H1 (cell line): ENCODE results near the gene CRYGB. TPM values are rescaled to one million over a fixed set of nuclear protein-coding genes. Genes with fewer than 3 reads are reported as not detected.
A peak's percentile ranks its signal among the peaks of the same experiment; 100 is the strongest.

ENCODE experiments used
- CTCF ChIA-PET: fragments of 300-600 bp; sonication (Branson Sonifier 250); formaldehyde crosslinking; loops from one replicate; lab custom pipeline; 2021; ENCODE audit not compliant: partially characterized antibody; lab: Charles Lee
- POLR2A ChIA-PET: fragments of 300-600 bp; sonication (Branson Sonifier 250); formaldehyde crosslinking; loops from one replicate; lab custom pipeline; 2021; ENCODE audit warnings: inconsistent platforms; ENCODE audit not compliant: partially characterized antibody; lab: Charles Lee
- DNase-seq, 2 experiments: peaks; one replicate each; pipeline versions ENCODE4 v3.0.0 to v3.0.0-alpha.2; 2010 to 2022; ENCODE audit warnings: low spot score in 2 of 2, low read depth in 1 of 2, mixed read lengths in 1 of 2
- FAIRE-seq: peaks from 2 replicates; lab custom pipeline; 2011; peaks lifted over from hg19 to GRCh38; lab: Jason Lieb, UNC
- H2AFZ ChIP-seq: 2 replicates; pipeline ENCODE4 v1.8.1; 2012; ENCODE audit warnings: low read length, inconsistent platforms
- H2AK5ac ChIP-seq: 2 replicates; pipeline ENCODE4 v1.6.1; 2013; ENCODE audit warnings: low read depth, low read length
- H2BK120ac ChIP-seq: replicated peaks from 2 replicates; pipeline ENCODE3; 2013; ENCODE audit warnings: low read depth, low read length, inconsistent platforms
- H2BK12ac ChIP-seq: 2 replicates; pipeline ENCODE4 v1.6.1; 2013; ENCODE audit warnings: low read depth, low read length
- H2BK15ac ChIP-seq: 2 replicates; pipeline ENCODE4 v1.6.1; 2013; ENCODE audit warnings: low read length
- H2BK20ac ChIP-seq: 2 replicates; pipeline ENCODE4 v1.6.1; 2013; ENCODE audit warnings: low read length
- H2BK5ac ChIP-seq: 2 replicates; pipeline ENCODE4 v1.6.1; 2013; ENCODE audit warnings: low read depth, low read length
- H3K14ac ChIP-seq: 2 replicates; pipeline ENCODE4 v1.6.1; 2013; ENCODE audit warnings: inconsistent platforms; ENCODE audit not compliant: insufficient read length
- H3K18ac ChIP-seq: 2 replicates; pipeline ENCODE4 v1.6.1; 2013; ENCODE audit warnings: low read length; ENCODE audit errors: extremely low read depth
- H3K23ac ChIP-seq: 2 replicates; pipeline ENCODE4 v1.6.1; 2013; ENCODE audit warnings: inconsistent platforms; ENCODE audit not compliant: insufficient read length
- H3K23me2 ChIP-seq: 2 replicates; pipeline ENCODE4 v1.6.1; 2013; ENCODE audit warnings: low read depth, low read length
- H3K27ac ChIP-seq: 2 replicates; pipeline ENCODE4 v1.6.1; 2011; ENCODE audit warnings: low read depth, low read length, inconsistent platforms
- H3K27me3 ChIP-seq, 4 experiments: replicated peaks in 1 of 4; 1 replicate in 1 of 4; 2 replicates in 3 of 4; pipeline versions ENCODE4 v1.6.1 to v1.8.1; 2011 to 2013; ENCODE audit warnings: low read length in 3 of 4, mild to moderate bottlenecking in 3 of 4, inconsistent platforms in 2 of 4, mixed read lengths in 2 of 4, moderate library complexity in 1 of 4; ENCODE audit not compliant: control insufficient read depth in 3 of 4, insufficient read depth in 3 of 4; ENCODE audit errors: extremely low read depth in 1 of 4
- H3K36me3 ChIP-seq, 4 experiments: 2 replicates each; pipeline versions ENCODE4 v1.6.1 to v1.8.1; 2011 to 2013; ENCODE audit warnings: mild to moderate bottlenecking in 4 of 4, low read length in 3 of 4, moderate library complexity in 2 of 4, control low read depth in 1 of 4, inconsistent platforms in 1 of 4; ENCODE audit not compliant: insufficient read depth in 4 of 4, control insufficient read depth in 2 of 4
- H3K4ac ChIP-seq: replicated peaks from 2 replicates; pipeline ENCODE3; 2013; ENCODE audit warnings: low read length, low read depth, mixed read lengths, inconsistent platforms; ENCODE audit not compliant: insufficient read length
- H3K4me1 ChIP-seq, 4 experiments: replicated peaks in 1 of 4; 1 replicate in 1 of 4; 2 replicates in 3 of 4; pipeline versions ENCODE4 v1.6.1 to v1.8.1; 2011 to 2013; ENCODE audit warnings: low read length in 3 of 4, inconsistent platforms in 2 of 4, mixed read lengths in 1 of 4; ENCODE audit not compliant: insufficient read depth in 4 of 4, control insufficient read depth in 3 of 4
- H3K4me2 ChIP-seq, 2 experiments: 2 replicates each; pipeline versions ENCODE4 v1.6.1 to v1.8.1; 2011 to 2013; ENCODE audit warnings: low read depth in 2 of 2, low read length in 2 of 2, control low read depth in 1 of 2, inconsistent platforms in 1 of 2, mild to moderate bottlenecking in 1 of 2; ENCODE audit not compliant: insufficient read depth in 1 of 2
- H3K4me3 ChIP-seq, 4 experiments: fragments of 200-600, 300-600 bp in 1 of 4; sonication (generic), shearing (Covaris generic), sonication (Bioruptor Twin) in 1 of 4; 2 replicates each; pipeline versions ENCODE4 v1.5.1 to v1.8.1; 2011 to 2016; ENCODE audit warnings: low read length in 4 of 4, low read depth in 3 of 4, control low read depth in 2 of 4, inconsistent platforms in 2 of 4, mild to moderate bottlenecking in 2 of 4, mixed read lengths in 1 of 4, moderate library complexity in 1 of 4; ENCODE audit not compliant: insufficient read depth in 2 of 4; ENCODE audit errors: extremely low read depth in 1 of 4
- H3K56ac ChIP-seq: replicated peaks from 2 replicates; pipeline ENCODE3; 2013; ENCODE audit warnings: low read depth, mild to moderate bottlenecking, mixed read lengths, low read length, inconsistent platforms; ENCODE audit not compliant: insufficient read length
- H3K79me1 ChIP-seq: 2 replicates; pipeline ENCODE4 v1.6.1; 2013; ENCODE audit warnings: low read depth, low read length, control low read depth
- H3K79me2 ChIP-seq, 2 experiments: 2 replicates each; pipeline versions ENCODE4 v1.6.1 to v1.8.1; 2012 to 2013; ENCODE audit warnings: low read length in 2 of 2, mild to moderate bottlenecking in 2 of 2, inconsistent platforms in 1 of 2; ENCODE audit not compliant: insufficient read depth in 2 of 2, control insufficient read depth in 1 of 2
- H3K9ac ChIP-seq, 4 experiments: replicated peaks in 1 of 4; 1 replicate in 1 of 4; 2 replicates in 3 of 4; pipeline versions ENCODE4 v1.6.1 to v1.8.1; 2011 to 2013; ENCODE audit warnings: low read depth in 3 of 4, low read length in 3 of 4, control low read depth in 2 of 4, mild to moderate bottlenecking in 2 of 4, moderate library complexity in 2 of 4, inconsistent platforms in 1 of 4; ENCODE audit errors: extremely low read depth in 1 of 4
- H3K9me3 ChIP-seq, 2 experiments: 2 replicates each; pipeline versions ENCODE4 v1.6.1 to v1.8.1; 2012 to 2013; ENCODE audit warnings: mild to moderate bottlenecking in 2 of 2, moderate library complexity in 2 of 2, control low read depth in 1 of 2, inconsistent platforms in 1 of 2, low read depth in 1 of 2, low read length in 1 of 2, mixed read lengths in 1 of 2; ENCODE audit not compliant: insufficient read depth in 2 of 2
- H4K20me1 ChIP-seq, 2 experiments: replicated peaks in 1 of 2; 2 replicates each; pipeline versions ENCODE3 to v1.8.1; 2011 to 2013; ENCODE audit warnings: inconsistent platforms in 2 of 2, low read length in 2 of 2, mild to moderate bottlenecking in 1 of 2; ENCODE audit not compliant: insufficient read depth in 2 of 2, control insufficient read depth in 1 of 2
- H4K5ac ChIP-seq: 2 replicates; pipeline ENCODE4 v1.6.1; 2013; ENCODE audit warnings: low read length, low read depth, mixed read lengths, inconsistent platforms; ENCODE audit not compliant: insufficient read length
- H4K8ac ChIP-seq: 2 replicates; pipeline ENCODE4 v1.8.0; 2013; ENCODE audit warnings: mild to moderate bottlenecking, moderate library complexity, low read length, inconsistent platforms; ENCODE audit not compliant: insufficient read depth; ENCODE audit errors: extremely low read depth
- H4K91ac ChIP-seq: replicated peaks from 2 replicates; pipeline ENCODE3; 2013; ENCODE audit warnings: low read length, mixed read lengths, inconsistent platforms; ENCODE audit not compliant: insufficient read length
- ASH2L ChIP-seq: fragments of 200-600, 300-600 bp; sonication (generic); IDR thresholded peaks from one replicate; pipeline ENCODE4 v1.7.1; 2017; ENCODE audit warnings: low read length
- BACH1 ChIP-seq: IDR thresholded peaks from 2 replicates; pipeline ENCODE4 v1.6.1; 2012; ENCODE audit warnings: low read length, improper control_type of control experiment
- BCL11A ChIP-seq, 2 experiments: IDR thresholded peaks; one replicate each; pipeline ENCODE4 v1.6.1; 2011; ENCODE audit warnings: low read depth in 2 of 2, low read length in 2 of 2, mild to moderate bottlenecking in 2 of 2
- CREB1 ChIP-seq: IDR thresholded peaks from 2 replicates; pipeline ENCODE4 v1.6.1; 2012; ENCODE audit warnings: inconsistent platforms
- EGR1 ChIP-seq: IDR thresholded peaks from 2 replicates; pipeline ENCODE4 v1.6.1; 2011; ENCODE audit warnings: low read depth, low read length, borderline replicate concordance
- FOSL1 ChIP-seq: IDR thresholded peaks from 2 replicates; pipeline ENCODE4 v1.6.1; 2011; ENCODE audit warnings: mild to moderate bottlenecking, low read depth, low read length, moderate library complexity; ENCODE audit not compliant: insufficient read depth
- HDAC6 ChIP-seq: IDR thresholded peaks from one replicate; pipeline ENCODE4 v1.7.1; 2012; ENCODE audit warnings: low read depth, mild to moderate bottlenecking, inconsistent platforms, low read length, moderate library complexity
- KDM4A ChIP-seq: IDR thresholded peaks from one replicate; pipeline ENCODE4 v1.7.1; 2012; ENCODE audit warnings: low read depth, mild to moderate bottlenecking, moderate library complexity, low read length, inconsistent platforms; ENCODE audit not compliant: severe bottlenecking
- KDM5A ChIP-seq: fragments of 200-600 bp; IDR thresholded peaks from 2 replicates; pipeline ENCODE4 v1.7.1; 2012; ENCODE audit warnings: mild to moderate bottlenecking, low read length, inconsistent platforms, mixed read lengths
- RAD21 ChIP-seq, 2 experiments: IDR thresholded peaks in 1 of 2; conservative IDR thresholded peaks in 1 of 2; 2 replicates each; pipeline ENCODE4 v1.6.1; 2011; ENCODE audit warnings: low read depth in 2 of 2, low read length in 2 of 2, improper control_type of control experiment in 1 of 2, inconsistent platforms in 1 of 2, mild to moderate bottlenecking in 1 of 2, moderate library complexity in 1 of 2
- RFX5 ChIP-seq: IDR thresholded peaks from 2 replicates; pipeline ENCODE4 v1.6.1; 2011; ENCODE audit warnings: low read depth, low read length, improper control_type of control experiment, borderline replicate concordance
- SP1 ChIP-seq: IDR thresholded peaks from 2 replicates; pipeline ENCODE4 v1.6.1; 2011; ENCODE audit warnings: low read depth, low read length
- TEAD4 ChIP-seq: IDR thresholded peaks from 2 replicates; pipeline ENCODE4 v1.6.1; 2012; ENCODE audit warnings: low read depth, low read length, inconsistent platforms, mixed read lengths
- WGBS, 2 experiments: shearing (Covaris generic) in 1 of 2; methylation state at CpG; one replicate each; pipeline versions ENCODE4 v1.1.6 to v1.1.7; 2013 to 2015; ENCODE audit warnings: low lambda C conversion rate in 2 of 2, mixed read lengths in 2 of 2, inconsistent platforms in 1 of 2, low coverage in 1 of 2, missing lambda C conversion rate in 1 of 2; ENCODE audit not compliant: insufficient replicate concordance in 2 of 2, insufficient coverage in 1 of 2, insufficient read length in 1 of 2; ENCODE audit errors: extremely low coverage in 1 of 2, missing lambda C conversion rate in 1 of 2; 5-methylcytosine and 5-hydroxymethylcytosine counted together
- polyA plus RNA-seq, 7 experiments: library from polyadenylated mRNA; depleted of rRNA in 3 of 7; stranded (reverse) in 5 of 7; unstranded in 2 of 7; fragments of >200 nt in 5 of 7; fragments of 200-250 nt in 2 of 7; gene quantifications; 1 replicate in 5 of 7; 2 replicates in 1 of 7; 4 replicates in 1 of 7; pipeline versions ENCODE4 v1.2.1 to v1.2.3, GENCODE V29; 2011 to 2013; ENCODE audit warnings: missing spikeins in 2 of 7, mixed read lengths in 2 of 7
- total RNA-seq: library from RNA; stranded (reverse); fragmentation: NEBNext Ultra II Directional; extraction: Animal tissue kit (Norgen Biotek cat#: 25700); gene quantifications from 2 replicates; pipeline ENCODE4 v1.2.1, GENCODE V29; 2021

CRYGB gene
- total and polyA plus RNA-seq, 2 of the 8 experiments (the other 6 are each of a cell fraction or from before 2014, with no cell fraction given): 0.38 TPM; not detected in 1

DNA sequence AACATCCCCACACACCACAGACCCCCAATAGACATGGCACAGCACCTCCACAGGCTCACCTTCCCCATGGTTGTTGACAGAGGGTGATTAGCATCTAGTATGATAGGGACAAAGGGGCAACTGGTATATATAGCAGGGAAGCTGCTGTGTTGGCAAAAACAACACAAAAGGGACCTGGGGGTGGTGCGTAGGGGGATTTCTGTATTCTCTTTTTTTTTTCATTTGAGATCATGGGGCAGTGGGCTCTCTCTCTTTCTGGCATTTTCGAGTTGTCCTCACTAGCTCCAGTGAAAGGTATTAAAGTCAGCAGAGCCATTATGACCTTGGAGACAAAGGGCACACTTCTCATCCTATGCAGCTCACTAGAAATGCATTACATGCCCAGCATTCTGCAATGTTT, 17.5 kb upstream of the CRYGB start, which contains the start of gene CRYGA:
Gene CRYGA (minus strand): TSS at position 101 of the 400 bp plus-strand sequence. CDS start 33 bp downstream, at position 68.
- no peak within 1 kb of the TSS for H4K5ac ChIP-seq
- POLR2A ChIA-PET: interaction anchor here (1.3 kb wide), 1 partner anchor 91 kb away, joined by 4 read pairs; the partner anchor contains the start of gene IDH1
- no peak within 1 kb of the TSS for H3K4me2 ChIP-seq
- FAIRE-seq (no peak), DNase-seq (no peak)
- no peak within 1 kb of the TSS for H3K14ac ChIP-seq
- WGBS, 2 experiments: 85% methylated on average over 2 of the region's 2 CpGs; no CpG with 5 or more reads in 1 of the 2 experiments
- H3K9ac ChIP-seq: no peak within 1 kb of the TSS
- no peak within 1 kb of the TSS for H2BK20ac ChIP-seq
- H4K91ac ChIP-seq: peak within 1 kb of the TSS; percentile 34
- no peaks in the 10 kb centered on the region for H3K79me2 ChIP-seq
- no peak within 1 kb of the TSS for H2BK15ac ChIP-seq
- H2BK120ac ChIP-seq: no peak within 1 kb of the TSS
- H2BK5ac ChIP-seq: peak within 1 kb of the TSS; percentile 12; the same call in 1 of the 2 replicates
- H3K36me3 ChIP-seq: no peaks in the 10 kb centered on the region
- no peak within 1 kb of the TSS for H3K27ac ChIP-seq
- no peak within 1 kb of the TSS for H2BK12ac ChIP-seq
- no peaks in the 10 kb centered on the region for H4K20me1 ChIP-seq
- H3K9me3 ChIP-seq: no peaks in the 10 kb centered on the region
- no peak within 1 kb of the TSS for H3K4ac ChIP-seq
- no peak within 1 kb of the TSS for H3K23ac ChIP-seq
- no peak within 1 kb of the TSS for H3K4me3 ChIP-seq
- no peak within 1 kb of the TSS for H3K18ac ChIP-seq
- no peaks in the 10 kb centered on the region for H3K23me2 ChIP-seq
- no peak within 1 kb of the TSS for H3K56ac ChIP-seq
- CTCF ChIA-PET: interaction anchor here (0.7 to 4.7 kb wide), 3 partner anchors 12 to 1823 kb away, joined by 3 to 30 read pairs (median 3); no protein-coding TSS in a partner anchor
- peak within 1 kb of the TSS; percentile 57; the same call in 1 of the 2 replicates for H4K8ac ChIP-seq
- peak within 1 kb of the TSS; percentile 95 for H2AFZ ChIP-seq
- no peaks in the 10 kb centered on the region for H3K27me3 ChIP-seq
- no peaks in the 10 kb centered on the region for H3K79me1 ChIP-seq
- no peak within 1 kb of the TSS for H2AK5ac ChIP-seq
- no peaks in the 10 kb centered on the region for H3K4me1 ChIP-seq
- TF ChIP-seq RAD21 (IDR thresholded peaks at IDR 0.05 in 1 of 2, conservative IDR thresholded peaks at IDR 0.05 in 1 of 2; ENCODE audit: low read depth in 2 of 2, low read length in 2 of 2) (no peak), FOSL1 (no peak), ASH2L (no peak), KDM5A (no peak), RFX5 (no peak), BACH1 (no peak), HDAC6 (no peak), TEAD4 (no peak), BCL11A (IDR thresholded peaks at IDR 0.05; ENCODE audit: low read depth in 2 of 2, low read length in 2 of 2) (no peak), CREB1 (no peak), SP1 (no peak), EGR1 (no peak), KDM4A (no peak)
